ENCODE results near the gene MMP2. TPM values are rescaled to one million over a fixed set of nuclear protein-coding genes. Genes with fewer than 3 reads are reported as not detected.
A peak's percentile ranks its signal among the peaks of the same experiment; 100 is the strongest.

MMP2 gene
- polyA plus RNA-seq, 4 donors, result 219 to 369 (median 312) TPM

DNA sequence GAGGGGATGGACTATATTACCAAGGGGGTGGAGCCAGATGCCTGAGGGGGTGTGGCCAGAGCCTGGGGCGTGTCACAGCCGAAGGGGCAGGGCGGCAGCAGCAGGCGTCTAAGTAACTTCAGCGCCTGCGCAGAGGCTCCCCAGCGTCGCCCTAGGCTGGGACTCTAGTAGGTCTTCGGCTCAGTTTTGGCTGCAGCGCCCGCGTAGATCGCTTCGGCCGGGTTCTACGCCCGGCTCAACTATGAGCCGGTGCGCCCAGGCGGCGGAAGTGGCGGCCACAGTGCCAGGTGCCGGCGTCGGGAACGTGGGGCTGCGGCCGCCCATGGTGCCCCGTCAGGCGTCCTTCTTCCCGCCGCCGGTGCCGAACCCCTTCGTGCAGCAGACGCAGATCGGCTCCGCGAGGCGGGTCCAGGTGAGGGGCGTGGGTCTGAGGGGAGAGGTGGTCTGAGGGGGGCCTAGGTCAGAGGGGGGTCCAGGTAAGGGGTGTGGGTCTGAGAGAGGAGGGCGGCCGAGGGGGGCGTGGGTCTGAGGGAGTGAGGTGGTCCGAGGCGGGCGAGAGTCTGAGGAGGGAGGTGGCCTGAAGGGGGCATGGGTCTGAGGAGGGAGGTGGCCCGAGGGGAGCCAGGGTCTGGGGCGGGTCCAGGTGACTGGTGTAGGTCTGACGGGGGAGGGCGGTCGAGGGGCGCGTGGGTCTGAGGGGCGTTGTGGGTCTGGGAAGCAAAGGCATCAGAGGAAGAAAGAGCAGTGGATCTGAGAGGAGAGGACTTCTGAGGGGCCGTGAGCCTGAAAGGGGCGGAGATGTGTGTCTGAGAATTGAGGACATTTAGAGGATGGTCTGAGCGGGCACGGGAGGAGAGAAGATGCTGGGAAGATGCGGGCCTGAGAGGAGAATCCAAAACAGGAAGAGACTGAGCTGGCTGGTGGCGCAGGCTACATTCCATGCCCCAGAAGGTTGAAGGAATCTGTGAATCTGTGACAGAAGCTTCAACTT lies 30.2 kb downstream of the MMP2 start, which contains the start of gene LPCAT2:
Gene LPCAT2 (plus strand): TSS at position 132 of the 991 bp plus-strand sequence. CDS start 110 bp downstream, at position 242.
- no peak for DNase-seq (ENCODE audit: low read depth in 4 of 4, low spot score in 2 of 4)

- no peak for DNase-seq (ENCODE audit: low read depth in 4 of 4, low spot score in 2 of 4)
Observed at GRCh38 chr16:55510185-55510805, 31.3 kb downstream of the MMP2 start.

DNA sequence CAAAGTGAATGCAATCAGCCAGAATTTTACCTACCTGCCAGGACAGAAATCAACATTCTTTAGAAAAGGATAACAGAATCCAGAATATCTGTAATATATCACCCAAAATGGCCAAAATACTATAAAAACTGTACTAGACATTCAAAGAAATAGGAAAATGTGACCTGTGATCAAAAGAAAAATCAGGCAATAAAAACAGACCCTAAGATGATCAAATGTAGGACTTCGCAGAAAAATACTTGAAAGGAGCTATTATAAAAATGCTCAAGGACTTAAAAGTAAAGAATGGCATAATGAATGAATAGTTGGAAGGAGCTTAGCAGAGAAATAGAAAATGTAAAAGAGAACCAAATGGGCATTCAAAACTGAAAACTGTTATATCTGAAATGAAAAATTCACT lies 33.9 kb downstream of the MMP2 start:
- no peak for DNase-seq (ENCODE audit: low read depth in 4 of 4, low spot score in 2 of 4)

- no peak for DNase-seq (ENCODE audit: low read depth in 4 of 4, low spot score in 2 of 4)
Observed at GRCh38 chr16:55513616-55514015, 34.6 kb downstream of the MMP2 start.

- DNase-seq (ENCODE audit: low read depth in 4 of 4, low spot score in 2 of 4), result no peak
Observed at GRCh38 chr16:55515111-55515510, 36.1 kb downstream of the MMP2 start.

GRCh38 chr16:55521792-55522191 lies 42.8 kb downstream of the MMP2 start:
- DNase-seq (ENCODE audit: low read depth in 4 of 4, low spot score in 2 of 4), result no peak

- DNase-seq (ENCODE audit: low read depth in 4 of 4, low spot score in 2 of 4), result no peak
Observed at GRCh38 chr16:55526441-55526840, 47.4 kb downstream of the MMP2 start.

GRCh38 chr16:55527885-55528284 lies 48.9 kb downstream of the MMP2 start:
- no peak for DNase-seq (ENCODE audit: low read depth in 4 of 4, low spot score in 2 of 4)

- no peak for DNase-seq (ENCODE audit: low read depth in 4 of 4, low spot score in 2 of 4)
Observed at GRCh38 chr16:55529018-55529417, 50.0 kb downstream of the MMP2 start.

DNA sequence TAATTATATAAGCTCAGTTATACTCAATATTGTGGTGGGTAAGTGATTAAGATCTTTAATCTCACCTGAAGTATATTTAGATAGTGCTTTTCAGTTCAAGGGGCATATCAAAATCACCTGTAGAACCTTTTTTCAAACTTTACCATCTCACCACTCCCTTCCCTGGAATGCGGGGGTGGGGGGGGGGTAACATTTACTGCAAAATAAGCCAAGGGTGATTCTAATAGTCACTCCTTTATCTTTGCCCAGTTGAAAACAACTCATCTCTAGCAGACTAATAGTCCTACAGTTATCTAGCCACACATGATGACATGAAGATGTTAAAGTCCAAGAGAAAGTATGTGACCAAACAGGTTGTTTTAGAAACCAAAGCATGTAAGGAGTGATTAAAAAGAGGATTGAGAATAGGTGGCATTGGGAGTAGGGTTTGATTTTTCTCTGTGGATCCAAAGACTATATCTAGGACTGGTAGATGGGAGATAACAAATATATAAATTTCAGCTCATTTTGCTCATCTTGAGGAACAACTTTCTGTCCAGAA lies 51.4 kb downstream of the MMP2 start:
- DNase-seq (ENCODE audit: low read depth in 4 of 4, low spot score in 2 of 4), result no peak

DNA sequence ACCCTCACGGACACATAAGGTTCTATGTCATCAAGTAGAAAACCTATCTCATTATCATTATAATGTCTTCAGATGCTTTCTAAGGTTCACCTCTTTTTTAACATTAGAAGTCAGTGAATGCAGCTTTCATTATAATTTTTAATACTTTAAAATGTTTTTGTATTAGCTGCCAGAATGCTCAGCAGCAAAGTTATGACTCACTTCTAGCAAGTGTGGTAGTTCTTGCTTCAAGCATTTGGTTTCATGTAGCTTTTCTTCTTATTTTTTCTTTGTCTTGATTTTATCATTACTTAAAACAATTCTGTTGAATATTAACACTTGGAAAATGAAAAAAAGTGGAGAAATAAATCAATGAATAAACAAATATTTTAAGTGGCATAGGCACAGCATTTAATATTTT lies 53.2 kb downstream of the MMP2 start:
- DNase-seq (ENCODE audit: low read depth in 4 of 4, low spot score in 2 of 4), result no peak

- DNase-seq (ENCODE audit: low read depth in 4 of 4, low spot score in 2 of 4), result no peak
Observed at GRCh38 chr16:55534756-55535155, 55.8 kb downstream of the MMP2 start.

DNA sequence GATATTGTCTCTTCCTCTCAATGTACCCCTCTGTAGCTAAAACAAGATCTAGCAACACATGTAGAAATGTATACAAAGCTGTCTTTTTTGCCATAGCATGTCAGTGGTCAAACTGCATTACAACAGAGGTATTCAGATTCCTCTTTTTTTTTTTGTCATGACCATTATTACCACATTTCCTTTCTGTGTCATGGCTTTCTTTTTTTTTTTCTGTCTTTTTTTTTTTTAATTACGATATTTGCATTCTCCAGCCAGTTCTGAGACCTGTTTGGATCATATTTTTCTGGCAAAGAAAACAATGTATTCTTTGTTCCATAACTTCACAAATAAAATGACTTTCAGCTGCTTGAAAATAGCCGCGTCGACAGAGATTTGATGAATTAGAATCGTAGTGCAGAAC lies 60.1 kb downstream of the MMP2 start:
- no peak for DNase-seq (ENCODE audit: low read depth in 4 of 4, low spot score in 2 of 4)

DNA sequence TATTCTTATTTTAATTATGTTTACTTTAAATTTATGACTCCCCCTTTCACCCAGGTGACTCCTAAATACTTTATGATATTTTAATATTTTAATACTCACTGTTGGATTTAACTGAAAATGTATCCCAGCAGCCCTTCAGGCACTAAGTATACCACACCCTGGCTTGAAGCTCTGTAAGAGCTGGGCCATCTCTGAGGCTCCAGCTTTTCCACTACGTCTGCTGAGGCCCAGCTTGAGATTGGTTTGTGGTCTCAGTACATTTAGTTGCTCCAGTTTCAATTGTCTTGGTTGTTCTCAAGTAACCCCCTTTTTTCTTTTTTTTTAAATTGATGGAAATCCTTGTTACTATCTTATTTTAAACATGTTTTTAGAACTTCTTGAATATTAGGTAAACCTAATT lies 60.5 kb downstream of the MMP2 start:
- no peak for DNase-seq (ENCODE audit: low read depth in 4 of 4, low spot score in 2 of 4)

DNA sequence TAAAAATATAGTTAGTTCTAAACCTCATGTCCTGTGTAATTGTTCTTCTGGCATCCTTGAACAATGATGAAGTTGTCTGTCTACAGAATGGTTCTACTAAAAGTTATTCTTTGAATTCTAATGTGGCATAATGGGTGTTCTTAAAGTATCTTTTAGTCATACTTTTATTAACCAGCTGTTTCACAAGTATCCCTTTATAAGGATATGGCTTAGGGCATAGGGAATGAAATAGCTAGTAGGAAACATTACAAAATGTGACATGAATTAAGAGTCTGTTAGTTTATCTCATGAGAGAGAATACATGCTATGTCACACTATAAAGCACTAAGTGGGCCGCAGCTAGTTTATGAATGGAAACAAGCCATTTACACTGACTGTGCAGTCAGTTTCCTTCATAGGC lies 61.2 kb downstream of the MMP2 start:
- no peak for DNase-seq (ENCODE audit: low read depth in 4 of 4, low spot score in 2 of 4)

GRCh38 chr16:55542459-55543082 lies 63.6 kb downstream of the MMP2 start:
- no peak for DNase-seq (ENCODE audit: low read depth in 4 of 4, low spot score in 2 of 4)

DNA sequence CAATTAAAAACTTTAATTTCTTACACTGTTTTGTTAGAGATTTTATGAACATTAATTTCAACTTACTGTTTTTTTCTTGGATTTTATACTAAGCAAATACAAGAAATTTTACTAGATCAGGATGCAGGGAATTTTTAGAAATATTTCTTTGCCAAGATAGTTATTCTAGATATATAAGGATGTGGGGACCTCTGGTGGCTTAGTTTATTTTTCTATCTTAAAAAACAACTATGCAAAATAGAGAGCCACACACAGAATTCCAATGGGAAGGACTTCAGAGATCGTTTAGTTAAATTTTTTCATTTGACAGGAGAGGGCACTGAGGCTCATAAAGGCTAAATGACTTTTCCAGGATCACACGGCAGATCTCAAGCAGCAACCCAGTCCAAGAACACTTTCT lies 64.5 kb downstream of the MMP2 start:
- DNase-seq (ENCODE audit: low read depth in 4 of 4, low spot score in 2 of 4), result peak in 1 of 4 donors; percentile 24

GRCh38 chr16:55552621-55553020 lies 73.6 kb downstream of the MMP2 start:
- DNase-seq (ENCODE audit: low read depth in 4 of 4, low spot score in 2 of 4), result no peak

GRCh38 chr16:55555436-55555835 lies 76.4 kb downstream of the MMP2 start:
- no peak for DNase-seq (ENCODE audit: low read depth in 4 of 4, low spot score in 2 of 4)
